ACHN (cell line): ENCODE measurements around the gene PITPNM1.
"Not testable (repeated sequence)": the region's sequence is repeated elsewhere in the genome, so short reads cannot be mapped to it uniquely, and the experiment has no call there.

Experiments
- DNase-seq: peaks from one replicate; pipeline ENCODE4 v3.0.0-alpha.2; 2015
- in situ Hi-C: cut with HindIII; loops from 2 replicates; pipeline ENCODE4 v1.10.0; 2017; ENCODE audit warnings: low sequenced_read_pairs, low pct_ligation_motif_present, low pct_unique_long_range_greater_than_20kb

The PITPNM1 gene

DNA sequence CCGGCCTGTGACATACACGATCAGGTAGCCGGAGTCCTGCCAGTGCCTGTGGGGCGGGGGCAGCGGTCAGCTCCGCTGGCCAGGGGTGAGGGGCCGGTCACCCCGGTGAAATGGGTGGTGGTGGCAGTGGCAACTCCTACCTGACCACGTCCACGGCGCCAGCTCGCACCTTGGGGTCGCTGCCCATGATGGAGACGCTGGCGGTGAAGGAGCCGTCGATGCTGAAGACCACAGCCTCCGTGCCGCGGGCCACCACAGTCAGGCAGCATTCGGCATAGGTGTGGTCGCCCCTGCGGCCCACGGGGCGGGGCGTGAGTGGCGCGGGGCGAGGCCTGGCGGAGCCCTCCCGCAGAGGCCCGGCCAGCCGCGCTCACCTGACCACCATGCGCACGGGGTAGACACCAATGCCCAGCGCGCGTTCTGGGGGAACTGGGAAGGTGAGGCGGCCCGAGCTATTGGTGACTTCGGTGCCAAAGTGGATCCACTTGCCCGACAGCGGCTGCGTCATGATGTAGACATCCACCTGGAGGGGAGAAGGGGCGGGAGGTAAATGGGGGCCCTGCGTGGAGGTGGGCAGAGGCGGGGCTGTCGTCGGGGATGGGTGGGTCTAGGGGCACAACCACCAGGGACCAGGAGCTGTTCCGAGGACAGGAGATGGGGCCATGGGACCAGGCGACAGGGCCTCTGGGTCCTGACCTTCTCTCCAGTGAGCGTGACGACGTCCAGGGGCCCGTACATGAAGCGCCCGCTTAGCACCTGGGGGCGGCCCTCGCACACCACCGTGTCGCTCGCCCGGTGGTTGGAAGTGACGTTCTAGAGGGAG is 11.4 kb downstream of the PITPNM1 start:
- in situ Hi-C loops = no loop called here
- no peak for DNase-seq

DNA sequence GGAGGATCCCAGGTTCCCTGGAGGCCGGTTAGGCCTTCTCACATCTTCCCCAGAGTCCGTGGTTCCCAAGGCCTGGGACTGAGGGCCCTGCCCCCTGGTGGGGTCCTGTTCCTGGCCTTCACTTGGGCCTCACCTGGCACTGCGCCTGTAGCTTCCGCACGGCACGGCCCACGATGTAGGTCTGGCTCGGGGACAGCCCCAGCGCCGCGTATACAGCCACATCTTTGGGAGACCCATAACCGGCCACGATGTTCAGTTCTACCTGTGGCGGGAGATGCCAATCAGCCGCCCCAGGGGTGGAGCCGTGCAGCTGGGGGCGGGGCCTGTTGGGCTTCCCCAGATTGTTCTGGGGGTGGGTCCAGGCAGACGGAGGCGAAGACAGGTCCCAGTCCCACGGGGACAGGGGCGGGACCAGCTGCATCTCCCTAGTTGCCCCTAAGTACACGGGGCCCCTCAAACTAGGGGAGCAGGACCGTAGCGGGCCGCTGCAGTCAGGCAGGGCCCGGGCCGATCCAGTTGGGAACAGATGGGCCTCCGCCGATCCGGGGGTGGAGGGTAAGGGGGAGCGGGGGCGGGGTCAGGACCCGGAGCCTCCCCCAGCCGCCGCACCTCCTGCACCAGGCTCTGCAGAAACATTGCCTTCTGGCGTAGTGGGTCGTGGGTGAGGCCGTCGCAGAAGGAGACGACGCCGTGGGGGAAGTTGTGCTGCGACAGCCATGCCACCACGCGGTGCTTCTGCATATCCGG is 12.2 kb downstream of the PITPNM1 start:
- in situ Hi-C loops = no loop called here
- DNase-seq = no peak

DNA sequence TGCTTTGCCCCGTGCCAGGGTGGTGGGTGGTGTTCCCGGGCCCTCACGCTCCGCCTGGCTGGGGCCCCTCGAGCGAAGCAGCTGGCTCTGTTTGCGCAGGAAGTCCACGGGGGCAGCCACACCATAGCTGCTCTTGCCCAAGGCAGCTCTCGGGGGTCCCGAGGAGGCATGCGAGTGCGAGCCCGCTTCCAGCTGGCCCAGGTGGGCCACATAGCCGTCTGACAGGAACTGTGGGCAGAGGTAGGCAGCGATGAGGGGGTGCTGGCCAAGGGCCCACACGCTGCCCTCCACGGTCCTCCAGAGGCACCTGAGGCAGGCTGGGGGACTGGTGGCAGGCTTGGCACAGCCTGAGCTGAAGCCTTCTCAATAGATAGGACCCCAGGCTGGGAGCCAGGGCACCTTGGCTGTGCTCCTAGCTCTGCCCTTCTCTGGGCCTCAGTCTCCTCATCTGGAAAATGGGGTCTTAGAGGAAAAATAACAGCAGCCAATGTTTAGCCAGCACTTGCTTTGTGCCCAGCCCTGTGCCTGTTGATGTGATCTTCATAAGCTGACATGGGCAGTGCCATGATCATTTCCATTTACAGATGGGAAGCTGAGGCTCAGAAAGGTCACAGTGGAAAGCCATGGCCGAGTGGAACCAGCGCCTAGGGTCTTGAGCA is 13.0 kb downstream of the PITPNM1 start:
- in situ Hi-C loops = no loop called here
- DNase-seq = no peak

DNA sequence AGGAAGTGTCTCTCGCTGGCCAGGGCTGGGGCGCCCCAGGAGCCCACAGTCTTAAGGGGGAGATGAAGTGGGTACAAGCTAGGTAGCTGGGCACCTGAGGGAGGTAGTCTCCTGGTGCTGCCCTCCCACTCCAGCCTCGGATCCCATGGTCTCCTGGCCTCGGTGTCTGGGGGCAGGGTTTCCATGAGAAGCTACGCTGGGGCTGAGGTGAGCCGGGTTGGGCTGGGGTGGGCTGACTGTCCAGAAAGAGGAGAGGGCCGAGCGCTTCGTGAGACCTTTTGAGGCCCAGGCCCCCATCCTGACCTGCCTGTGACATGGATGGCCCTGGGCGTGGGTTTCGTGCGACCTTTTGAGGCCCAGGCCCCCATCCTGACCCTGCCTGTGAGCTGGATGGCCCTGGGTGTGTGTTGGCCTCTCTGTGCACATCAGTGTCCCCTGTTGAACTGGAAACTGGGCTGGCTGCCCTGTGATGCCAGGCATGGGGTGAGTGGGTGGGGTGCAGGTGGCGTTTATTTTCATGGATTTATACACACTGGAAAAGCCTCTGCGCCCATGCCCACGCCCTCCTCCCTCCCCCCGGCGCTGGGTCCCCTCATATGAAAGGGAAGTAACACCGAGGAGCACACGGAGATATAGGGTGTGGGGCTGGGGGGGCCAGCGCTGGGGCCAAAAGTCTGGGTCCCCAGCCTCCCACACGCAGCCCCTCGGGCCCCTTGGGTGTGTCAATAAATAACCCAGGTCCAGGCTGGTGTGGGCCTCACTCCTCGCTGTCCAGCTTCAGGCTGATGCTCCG is 13.7 kb downstream of the PITPNM1 start:
- in situ Hi-C loops = no loop called here

DNA sequence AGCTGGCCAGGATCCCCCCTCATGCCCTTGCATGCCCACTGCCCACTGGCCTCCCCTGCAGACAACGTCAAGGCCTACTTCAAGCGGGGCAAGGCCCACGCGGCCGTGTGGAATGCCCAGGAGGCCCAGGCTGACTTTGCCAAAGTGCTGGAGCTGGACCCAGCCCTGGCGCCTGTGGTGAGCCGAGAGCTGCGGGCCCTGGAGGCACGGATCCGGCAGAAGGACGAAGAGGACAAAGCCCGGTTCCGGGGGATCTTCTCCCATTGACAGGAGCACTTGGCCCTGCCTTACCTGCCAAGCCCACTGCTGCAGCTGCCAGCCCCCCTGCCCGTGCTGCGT is 14.5 kb downstream of the PITPNM1 start:
- no peak for DNase-seq
- in situ Hi-C loops = no loop called here

More for the DNA sequence above, 13.7 kb downstream of the PITPNM1 start:
- DNase-seq = no peak

DNA sequence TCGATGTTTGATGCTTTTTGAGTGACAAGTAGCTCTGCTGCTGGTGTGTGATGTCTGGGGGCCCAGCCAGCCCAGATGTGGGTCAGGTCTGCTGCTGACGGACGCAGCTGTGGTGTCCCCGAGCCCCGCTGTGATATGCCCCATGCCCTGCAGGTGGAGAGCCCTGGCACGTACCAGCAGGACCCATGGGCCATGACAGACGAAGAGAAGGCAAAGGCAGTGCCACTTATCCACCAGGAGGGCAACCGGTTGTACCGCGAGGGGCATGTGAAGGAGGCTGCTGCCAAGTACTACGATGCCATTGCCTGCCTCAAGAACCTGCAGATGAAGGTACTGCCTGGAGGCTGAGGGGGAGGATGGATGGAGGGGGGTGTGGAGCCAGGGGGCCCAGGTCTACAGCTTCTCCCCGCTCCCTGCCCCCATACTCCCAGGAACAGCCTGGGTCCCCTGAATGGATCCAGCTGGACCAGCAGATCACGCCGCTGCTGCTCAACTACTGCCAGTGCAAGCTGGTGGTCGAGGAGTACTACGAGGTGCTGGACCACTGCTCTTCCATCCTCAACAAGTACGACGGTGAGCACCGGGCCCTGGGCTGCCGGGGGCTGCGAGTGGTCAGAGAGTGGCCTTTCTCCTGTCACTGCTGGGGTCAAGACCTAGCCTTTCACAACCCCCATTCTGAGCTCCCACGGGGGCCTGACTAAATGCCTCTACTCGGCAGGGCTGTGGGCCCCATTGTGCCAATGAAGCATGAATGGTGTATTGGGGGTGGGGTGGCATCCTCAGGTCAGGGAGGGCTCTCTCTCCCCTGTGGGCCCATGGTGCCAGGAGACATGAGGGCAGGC is 15.1 kb downstream of the PITPNM1 start:
- DNase-seq = no peak

DNA sequence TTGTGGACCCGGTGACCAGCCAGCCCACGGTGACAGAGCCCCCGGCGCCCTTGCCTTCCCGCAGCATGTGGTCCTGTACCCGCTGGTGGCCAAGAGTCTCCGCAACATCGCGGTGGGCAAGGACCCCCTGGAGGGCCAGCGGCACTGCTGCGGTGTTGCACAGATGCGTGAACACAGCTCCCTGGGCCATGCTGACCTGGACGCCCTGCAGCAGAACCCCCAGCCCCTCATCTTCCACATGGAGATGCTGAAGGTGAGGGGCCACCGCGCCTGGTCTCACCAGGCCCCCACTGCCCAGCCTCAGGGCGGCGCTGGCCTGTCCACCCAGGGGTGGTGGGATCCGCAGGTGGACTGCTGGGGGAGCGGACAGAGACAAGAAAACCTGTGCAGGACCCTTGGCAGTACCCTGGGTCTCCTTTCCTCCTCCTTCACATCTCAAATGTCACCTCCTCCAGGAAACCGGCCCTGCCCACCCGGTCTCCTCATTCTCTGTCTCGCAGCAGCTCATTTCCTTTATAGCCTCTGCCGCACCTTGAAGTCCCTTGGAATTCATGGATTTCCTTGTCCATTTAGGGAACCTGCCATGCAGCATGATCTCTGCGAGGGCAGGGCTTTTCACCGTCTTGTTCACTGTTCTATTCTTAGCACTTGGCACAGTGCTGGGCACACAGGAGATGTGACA is 15.8 kb downstream of the PITPNM1 start:
- DNase-seq = no peak
- in situ Hi-C loops = no loop called here

More for the DNA sequence above, 15.1 kb downstream of the PITPNM1 start:
- in situ Hi-C loops = no loop called here

DNA sequence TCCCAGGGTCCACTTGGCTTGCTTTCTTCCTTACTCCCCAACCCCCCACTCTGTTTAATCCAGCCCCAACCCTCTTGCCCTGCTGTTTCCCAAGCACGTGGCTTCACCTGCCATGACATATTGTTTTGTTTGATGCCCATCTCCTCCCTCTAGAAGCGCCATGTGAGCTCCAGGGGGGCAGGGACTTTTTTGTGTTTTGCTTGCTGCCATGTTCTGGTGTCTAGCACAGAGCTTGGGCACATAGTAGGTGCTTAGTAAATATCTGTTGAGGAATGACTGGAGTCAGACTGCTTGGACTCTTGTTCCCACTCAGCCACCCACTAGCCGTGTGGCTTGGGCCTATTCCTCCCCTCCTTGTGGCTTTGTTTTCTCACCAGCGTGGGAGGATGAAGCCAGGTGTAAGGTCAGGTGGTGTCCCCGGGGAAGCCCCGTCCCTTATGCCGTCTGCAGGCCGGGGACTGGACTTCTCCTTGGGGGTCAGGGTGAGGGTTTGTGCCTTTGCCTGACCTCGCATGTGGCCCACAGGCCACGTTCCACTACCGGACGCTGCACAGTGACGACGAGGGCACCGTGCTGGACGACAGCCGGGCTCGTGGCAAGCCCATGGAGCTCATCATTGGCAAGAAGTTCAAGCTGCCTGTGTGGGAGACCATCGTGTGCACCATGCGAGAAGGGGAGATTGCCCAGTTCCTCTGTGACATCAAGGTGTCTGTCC is 18.5 kb downstream of the PITPNM1 start:
- no peak for DNase-seq
- in situ Hi-C loops = no loop called here

DNA sequence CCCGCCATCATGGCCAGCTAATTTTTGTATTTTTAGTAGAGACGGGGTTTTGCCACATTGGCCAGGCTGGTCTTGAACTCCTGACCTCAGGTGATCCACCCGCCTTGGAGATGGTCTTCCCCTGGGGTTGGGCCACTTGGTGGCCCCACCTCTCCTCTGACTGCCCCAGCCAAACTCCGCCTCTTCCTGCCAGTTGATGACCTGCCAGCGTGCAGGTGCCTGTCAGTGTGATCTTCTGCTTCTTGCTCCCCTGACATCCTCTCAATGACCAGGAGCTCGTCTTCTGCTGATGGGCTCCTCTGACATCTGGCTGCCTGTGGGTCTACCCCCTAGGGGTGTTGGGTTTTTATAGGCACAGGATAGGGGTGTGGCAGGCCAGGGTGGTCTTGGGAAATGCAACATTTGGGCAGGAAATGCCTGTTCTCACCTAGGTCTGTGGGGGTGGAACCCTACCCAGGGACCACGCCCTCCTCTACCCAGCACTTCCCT is 19.2 kb downstream of the PITPNM1 start:
- in situ Hi-C loops, DNase-seq: not testable (repeated sequence)

DNA sequence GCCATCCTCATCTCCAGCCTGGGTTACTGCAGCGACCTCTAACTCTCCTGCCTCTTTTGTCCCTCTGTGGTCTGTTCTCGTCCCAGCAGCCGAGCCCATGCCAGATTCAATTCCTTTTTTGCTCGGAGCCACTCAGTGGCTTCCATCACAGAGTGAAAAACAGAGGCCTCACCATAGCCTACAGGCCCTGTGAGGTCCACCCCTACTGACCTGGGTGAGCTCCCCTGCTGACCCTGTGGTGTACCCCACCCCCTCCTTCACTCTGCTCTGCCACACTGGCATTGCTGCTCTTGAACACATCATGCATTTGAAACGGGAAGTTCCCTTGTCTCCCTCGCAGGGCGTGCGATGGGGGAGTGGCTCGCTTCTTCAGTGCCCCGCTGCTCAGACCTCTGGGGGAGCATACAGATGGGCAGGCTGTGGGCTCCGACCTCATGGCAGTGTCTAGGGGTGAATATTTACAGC is 20.3 kb downstream of the PITPNM1 start:
- in situ Hi-C loops = no loop called here
- no peak for DNase-seq

DNA sequence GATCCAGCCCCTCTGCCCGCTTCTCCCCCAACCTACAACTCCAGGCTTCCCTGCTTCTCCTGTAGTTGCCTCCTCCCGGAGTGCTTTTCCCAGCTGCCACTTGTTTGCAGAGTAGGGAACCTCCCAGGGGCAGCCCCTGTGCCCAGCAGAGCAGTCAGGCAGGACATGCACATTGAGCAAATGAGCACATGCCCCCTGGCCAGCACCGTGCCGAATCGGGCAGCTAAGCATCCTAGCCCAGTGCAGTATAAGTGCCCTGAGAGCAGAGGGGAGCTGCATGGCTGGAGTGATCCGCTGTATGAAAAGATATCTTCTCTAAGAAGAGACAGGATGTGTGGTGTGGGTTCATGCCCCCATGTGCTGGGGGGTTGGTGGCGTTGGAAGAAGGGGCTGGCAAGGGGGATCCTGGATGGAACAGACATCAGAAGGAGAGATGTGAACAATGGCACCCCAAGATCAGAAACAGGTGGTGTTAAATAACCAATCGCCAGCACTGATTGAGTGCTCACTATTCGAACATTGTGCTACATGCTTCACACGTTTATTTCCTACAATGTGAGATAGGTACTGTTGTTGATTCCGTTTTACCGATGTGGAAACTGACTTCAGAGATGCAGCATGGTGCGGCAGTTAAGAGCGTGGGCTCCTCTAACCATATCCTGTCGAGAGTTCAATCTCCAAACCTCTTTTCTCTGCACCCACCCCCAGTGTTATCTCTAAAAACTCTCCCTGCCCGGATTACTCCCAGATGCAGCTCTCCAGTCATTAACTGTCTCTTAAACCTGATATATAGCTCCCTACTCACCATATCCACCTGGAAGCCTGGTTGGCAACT is 21.1 kb downstream of the PITPNM1 start:
- DNase-seq = no peak
- in situ Hi-C loops = no loop called here

DNA sequence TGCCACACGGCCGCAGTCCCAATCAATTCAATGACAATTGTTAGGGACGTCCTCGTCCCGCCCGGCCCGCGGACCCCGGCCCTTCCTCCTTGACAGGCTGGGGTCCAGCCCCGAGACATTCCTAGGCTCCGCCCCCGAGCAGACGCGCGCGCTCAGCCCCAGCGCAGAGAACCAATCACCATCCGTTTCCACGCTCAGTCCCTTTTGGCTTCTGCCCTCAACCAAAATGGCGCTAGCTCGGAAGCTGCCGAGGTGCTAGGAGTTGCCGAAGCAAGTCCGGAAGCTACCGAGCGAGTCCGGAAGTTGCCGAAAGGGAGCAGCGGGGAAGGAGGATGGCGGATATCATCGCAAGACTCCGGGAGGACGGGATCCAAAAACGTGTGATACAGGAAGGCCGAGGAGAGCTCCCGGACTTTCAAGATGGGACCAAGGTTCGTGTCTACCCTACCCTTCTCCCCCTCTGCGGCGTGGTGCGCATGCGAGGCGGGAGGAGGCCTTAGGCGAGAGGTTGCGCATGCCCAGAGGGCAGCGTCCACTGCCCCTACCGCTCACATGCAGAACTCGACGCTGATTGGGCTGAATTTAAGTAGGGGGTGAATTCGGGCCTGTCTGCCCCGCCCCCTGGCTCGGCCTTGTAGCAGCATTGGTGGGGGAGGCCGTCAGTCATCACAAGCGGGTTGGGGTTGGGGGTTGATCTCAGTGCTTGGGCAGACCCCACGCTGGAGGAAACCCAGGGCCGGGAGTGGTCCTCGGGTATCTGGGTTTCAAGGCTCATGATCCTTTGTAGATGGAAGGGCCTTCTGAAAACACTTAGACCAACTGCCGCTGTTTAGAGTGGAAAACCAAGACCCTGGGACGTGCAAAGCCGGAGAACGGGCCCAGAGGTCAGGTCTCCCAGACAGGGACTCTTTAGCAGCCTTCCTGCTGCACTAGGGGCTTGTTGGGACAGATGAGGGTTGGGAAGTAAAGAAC is 22.1 kb downstream of the PITPNM1 start, which contains the start of gene AIP:
Gene AIP, plus strand, starts transcription at position 200 of the 972 bp plus-strand sequence. Its CDS starts 133 bp downstream, at position 333.
- in situ Hi-C loops = no loop called here
- DNase-seq = peak; percentile 97

DNA sequence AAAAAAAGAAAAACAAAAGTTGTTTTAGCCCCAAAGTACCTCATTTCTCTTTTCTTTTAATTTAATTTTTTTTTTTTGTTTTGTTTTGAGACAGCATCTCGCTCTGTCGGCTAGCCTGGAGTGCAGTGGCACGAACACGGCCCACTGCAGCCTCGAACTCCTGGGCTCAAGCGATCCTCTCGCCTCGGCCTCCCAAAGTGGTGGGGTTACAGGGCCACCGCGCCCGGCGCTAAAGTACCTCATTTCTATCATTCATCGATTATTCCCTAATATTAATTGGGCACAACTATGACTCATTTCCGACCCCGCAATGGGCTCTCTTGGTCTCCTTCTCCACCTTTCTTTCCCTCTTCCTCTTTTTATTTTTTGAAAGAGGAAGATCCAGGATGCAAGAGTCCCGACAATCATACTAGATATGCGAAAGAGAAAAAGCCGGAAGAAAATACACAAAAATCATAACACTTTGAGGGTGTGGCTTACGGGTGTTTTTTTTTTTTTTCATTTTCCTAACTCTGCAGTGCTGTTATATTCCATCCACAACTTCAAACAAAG is 22.8 kb downstream of the PITPNM1 start:
- in situ Hi-C loops = no loop called here
- peak; percentile 15 for DNase-seq

DNA sequence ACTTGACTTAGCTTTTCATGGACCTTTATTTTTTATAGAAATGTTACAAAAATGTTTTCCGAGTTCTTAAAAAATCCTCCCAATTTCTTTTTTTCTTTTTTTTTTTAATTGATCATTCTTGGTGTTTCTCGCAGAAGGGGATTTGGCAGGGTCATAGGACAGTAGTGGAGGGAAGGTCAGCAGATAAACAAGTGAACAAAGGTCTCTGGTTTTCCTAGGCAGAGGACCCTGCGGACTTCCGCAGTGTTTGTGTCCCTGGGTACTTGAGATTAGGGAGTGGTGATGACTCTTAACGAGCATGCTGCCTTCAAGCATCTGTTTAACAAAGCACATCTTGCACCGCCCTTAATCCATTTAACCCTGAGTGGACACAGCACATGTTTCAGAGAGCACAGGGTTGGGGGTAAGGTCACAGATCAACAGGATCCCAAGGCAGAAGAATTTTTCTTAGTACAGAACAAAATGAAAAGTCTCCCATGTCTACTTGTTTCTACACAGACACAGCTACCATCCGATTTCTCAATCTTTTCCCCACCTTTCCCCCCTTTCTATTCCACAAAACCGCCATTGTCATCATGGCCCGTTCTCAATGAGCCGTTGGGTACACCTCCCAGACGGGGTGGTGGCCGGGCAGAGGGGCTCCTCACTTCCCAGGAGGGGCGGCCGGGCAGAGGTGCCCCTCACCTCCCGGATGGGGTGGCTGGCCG is 27.7 kb downstream of the PITPNM1 start:
- DNase-seq, in situ Hi-C loops: not testable (repeated sequence)
